Activated CD4-positive, alpha-beta T cell treated with anti-CD3 and anti-CD28 coated beads, Interleukin-2, amount 50 U/mL, for 48 hours (primary cell): ENCODE data around the gene ST3GAL6.

Experiments used
- DNase-seq, 2 experiments: peaks; one replicate each; pipeline ENCODE4 v3.0.0-alpha.2; 2020

Gene ST3GAL6

GRCh38 chr3:98763076-98763475, at the start of gene ST3GAL6:
ST3GAL6 (plus strand) TSS chr3:98763340; CDS start chr3:98768441, 5,101 bp downstream.
- no peak for DNase-seq

- no peak for DNase-seq
These were observed 49.2 kb upstream of the ST3GAL6 start for GRCh38 chr3:98713984-98714383.

GRCh38 chr3:98717584-98717983, 45.6 kb upstream of the ST3GAL6 start:
- no peak for DNase-seq

- DNase-seq, result no peak
These were observed 44.4 kb upstream of the ST3GAL6 start for GRCh38 chr3:98718730-98719129.

- DNase-seq, result no peak
These were observed 41.4 kb upstream of the ST3GAL6 start for GRCh38 chr3:98721776-98722175.

GRCh38 chr3:98722389-98722788, 40.8 kb upstream of the ST3GAL6 start:
- DNase-seq, result no peak

GRCh38 chr3:98725352-98725751, 37.8 kb upstream of the ST3GAL6 start:
- no peak for DNase-seq

- DNase-seq, result no peak
These were observed 37.1 kb upstream of the ST3GAL6 start for GRCh38 chr3:98726084-98726483.

- no peak for DNase-seq
These were observed 35.5 kb upstream of the ST3GAL6 start for GRCh38 chr3:98727638-98728037.

- DNase-seq, result no peak
These were observed 34.5 kb upstream of the ST3GAL6 start for GRCh38 chr3:98728672-98729071.

- DNase-seq, result no peak
These were observed 32.8 kb upstream of the ST3GAL6 start for GRCh38 chr3:98730338-98730737.

- no peak for DNase-seq
These were observed 32.1 kb upstream of the ST3GAL6 start for GRCh38 chr3:98730886-98731537.

- DNase-seq, result peak in 1 of 2 experiments; percentile 23
These were observed 31.3 kb upstream of the ST3GAL6 start for GRCh38 chr3:98731720-98732285.

- peak; percentile 12 to 20 for DNase-seq
These were observed 30.7 kb upstream of the ST3GAL6 start for GRCh38 chr3:98732286-98733052.

- DNase-seq, result peak in 1 of 2 experiments; percentile 22
These were observed 29.9 kb upstream of the ST3GAL6 start for GRCh38 chr3:98733053-98733811.

GRCh38 chr3:98733812-98734281, 29.3 kb upstream of the ST3GAL6 start:
- DNase-seq, result no peak

- no peak for DNase-seq
These were observed 28.8 kb upstream of the ST3GAL6 start for GRCh38 chr3:98734306-98734705.

- no peak for DNase-seq
These were observed 28.4 kb upstream of the ST3GAL6 start for GRCh38 chr3:98734735-98735134.

- no peak for DNase-seq
These were observed 27.8 kb upstream of the ST3GAL6 start for GRCh38 chr3:98735296-98735695.

GRCh38 chr3:98735761-98736269, 27.3 kb upstream of the ST3GAL6 start:
- no peak for DNase-seq

- no peak for DNase-seq
These were observed 25.8 kb upstream of the ST3GAL6 start for GRCh38 chr3:98737301-98737700.

- no peak for DNase-seq
These were observed 23.9 kb upstream of the ST3GAL6 start for GRCh38 chr3:98739266-98739665.

- DNase-seq, result no peak
These were observed 22.8 kb upstream of the ST3GAL6 start for GRCh38 chr3:98740324-98740723.
